GM13977 (cell line): ENCODE measurements around the gene NEK5.
"Not testable (repeated sequence)": the region's sequence is repeated elsewhere in the genome, so short reads cannot be mapped to it uniquely, and the experiment has no call there.

Source experiments
- DNase-seq: peaks from one replicate; pipeline ENCODE4 v3.0.0; 2012; ENCODE audit warnings: low spot score
- in situ Hi-C: fragments of 300-500 bp; cut with MboI; formaldehyde crosslinking; loops from one replicate; pipeline ENCODE4 v1.12.0; 2022; ENCODE audit warnings: low sequenced_read_pairs, low pct_unique_long_range_greater_than_20kb, mixed read lengths, inconsistent platforms; ENCODE audit not compliant: unreplicated experiment
- TF ChIP-seq, protein P1 (sequence below): IDR thresholded peaks from 2 replicates; pipeline ENCODE4 v1.5.1; 2012; ENCODE audit warnings: mild to moderate bottlenecking, control low read depth; ENCODE audit not compliant: insufficient read depth; ENCODE audit errors: extremely low read depth, missing control alignments

NEK5 gene

DNA sequence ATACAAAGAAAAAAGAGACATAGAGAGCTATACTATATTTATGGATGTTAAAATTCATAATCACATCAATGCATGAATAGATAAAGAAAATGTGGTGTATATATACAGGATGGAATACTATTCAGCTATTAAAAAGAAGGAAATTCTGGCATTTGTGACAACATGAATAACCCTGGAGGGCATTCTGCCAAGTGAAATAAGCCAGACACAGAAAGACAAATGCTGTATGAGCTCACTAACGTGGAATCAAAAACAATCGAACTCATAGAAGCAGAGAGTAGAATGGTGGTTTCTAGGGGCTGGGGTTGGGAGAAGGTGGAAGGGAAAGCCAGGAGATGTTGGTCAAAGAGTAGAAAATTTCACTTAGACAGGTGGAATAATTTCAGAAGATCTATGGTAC is 80.4 kb downstream of the NEK5 start:
- TF ChIP-seq, protein P1, sequence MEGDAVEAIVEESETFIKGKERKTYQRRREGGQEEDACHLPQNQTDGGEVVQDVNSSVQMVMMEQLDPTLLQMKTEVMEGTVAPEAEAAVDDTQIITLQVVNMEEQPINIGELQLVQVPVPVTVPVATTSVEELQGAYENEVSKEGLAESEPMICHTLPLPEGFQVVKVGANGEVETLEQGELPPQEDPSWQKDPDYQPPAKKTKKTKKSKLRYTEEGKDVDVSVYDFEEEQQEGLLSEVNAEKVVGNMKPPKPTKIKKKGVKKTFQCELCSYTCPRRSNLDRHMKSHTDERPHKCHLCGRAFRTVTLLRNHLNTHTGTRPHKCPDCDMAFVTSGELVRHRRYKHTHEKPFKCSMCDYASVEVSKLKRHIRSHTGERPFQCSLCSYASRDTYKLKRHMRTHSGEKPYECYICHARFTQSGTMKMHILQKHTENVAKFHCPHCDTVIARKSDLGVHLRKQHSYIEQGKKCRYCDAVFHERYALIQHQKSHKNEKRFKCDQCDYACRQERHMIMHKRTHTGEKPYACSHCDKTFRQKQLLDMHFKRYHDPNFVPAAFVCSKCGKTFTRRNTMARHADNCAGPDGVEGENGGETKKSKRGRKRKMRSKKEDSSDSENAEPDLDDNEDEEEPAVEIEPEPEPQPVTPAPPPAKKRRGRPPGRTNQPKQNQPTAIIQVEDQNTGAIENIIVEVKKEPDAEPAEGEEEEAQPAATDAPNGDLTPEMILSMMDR = no peak
- DNase-seq = no peak
- in situ Hi-C loops = no loop called here

DNA sequence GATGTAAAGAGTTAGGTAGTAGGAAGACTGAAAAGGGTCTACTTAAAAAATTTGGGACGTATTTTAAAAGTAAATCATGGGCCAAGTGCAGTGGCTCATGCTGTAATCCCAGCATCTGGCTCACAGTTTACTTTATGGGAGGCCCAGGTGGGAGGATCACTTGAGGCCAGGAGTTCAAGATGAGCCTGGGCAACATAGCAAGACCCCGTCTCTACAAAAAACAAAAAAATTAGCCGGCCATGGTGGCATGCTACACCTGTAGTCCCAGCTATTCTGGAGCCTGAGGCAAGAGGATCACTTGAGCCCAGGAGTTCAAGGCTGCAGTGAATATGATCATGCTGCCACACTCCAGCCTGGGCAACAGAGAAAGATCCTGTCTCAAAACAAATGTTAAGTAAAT is 81.4 kb downstream of the NEK5 start:
- TF ChIP-seq, protein P1 = no peak
- no peak for DNase-seq
- in situ Hi-C loops = no loop called here

DNA sequence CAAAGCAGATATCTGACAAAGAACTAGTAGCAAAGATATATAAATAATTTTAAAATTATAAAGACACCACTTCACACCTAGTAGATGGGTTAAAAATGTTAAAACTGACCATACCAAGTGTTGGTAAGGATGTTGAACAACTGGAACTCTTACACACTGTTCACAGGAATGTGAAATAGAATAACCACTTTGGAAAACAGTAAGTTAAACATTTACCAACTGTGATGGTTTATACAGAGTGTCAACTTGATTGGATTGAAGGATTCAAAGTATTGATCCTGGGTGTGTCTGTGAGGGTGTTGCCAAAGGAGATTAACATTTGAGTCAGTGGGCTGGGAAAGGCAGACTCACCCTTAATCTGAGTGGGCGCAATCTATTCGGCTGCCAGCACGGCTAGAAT is 85.2 kb downstream of the NEK5 start:
- in situ Hi-C loops = no loop called here
- TF ChIP-seq, protein P1 = no peak
- DNase-seq = no peak

DNA sequence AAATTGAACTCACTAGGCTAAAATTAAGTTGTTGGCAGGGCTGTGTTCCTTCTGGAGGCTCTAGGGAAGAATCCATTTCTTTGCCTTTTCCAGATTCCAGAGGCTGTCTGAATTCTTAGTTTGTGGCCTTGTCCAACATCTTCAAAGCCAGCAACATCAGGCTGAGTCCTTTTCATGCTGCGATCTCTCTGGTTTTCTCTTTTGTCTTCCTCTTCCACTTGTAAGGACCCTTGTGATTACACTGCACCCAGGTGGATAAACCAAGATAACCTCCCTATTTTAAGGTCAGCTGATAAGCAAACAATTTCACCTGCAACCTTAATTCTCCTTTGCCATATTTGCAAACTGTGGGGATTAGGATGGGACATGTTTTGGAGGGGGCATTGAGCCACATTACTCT is 92.8 kb downstream of the NEK5 start:
- in situ Hi-C loops = no loop called here
- no peak for DNase-seq
- TF ChIP-seq, protein P1 = no peak

DNA sequence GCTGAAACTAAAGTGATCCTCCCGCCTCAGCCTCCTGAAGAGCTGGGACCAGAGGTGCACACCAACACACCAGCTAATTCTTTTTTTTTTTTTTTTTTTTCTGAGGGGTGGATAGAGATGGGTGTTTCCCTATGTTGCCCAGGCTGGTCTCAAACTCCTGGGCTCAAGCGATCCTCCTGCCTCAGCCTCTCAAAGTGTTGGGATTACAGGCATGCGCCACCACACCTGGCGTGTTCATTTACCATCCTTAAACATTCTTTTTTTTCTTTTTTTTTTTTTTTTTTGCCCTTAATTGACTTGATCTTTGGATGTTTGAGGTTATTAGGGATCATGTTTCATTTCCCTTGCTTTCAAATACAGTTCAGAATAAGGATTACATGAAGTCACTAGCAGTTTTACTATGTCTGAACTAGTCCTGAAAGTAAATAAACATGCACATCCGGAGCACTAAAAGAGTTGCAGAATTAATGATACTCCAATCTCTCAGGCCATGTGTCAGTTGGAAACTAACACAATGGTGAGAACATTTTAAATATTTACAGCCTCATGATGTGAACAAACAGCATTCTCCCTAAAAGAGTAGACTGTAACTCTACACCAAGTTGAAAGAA is 94.2 kb downstream of the NEK5 start:
- in situ Hi-C loops = no loop called here
- no peak for DNase-seq
- TF ChIP-seq, protein P1 = no peak

DNA sequence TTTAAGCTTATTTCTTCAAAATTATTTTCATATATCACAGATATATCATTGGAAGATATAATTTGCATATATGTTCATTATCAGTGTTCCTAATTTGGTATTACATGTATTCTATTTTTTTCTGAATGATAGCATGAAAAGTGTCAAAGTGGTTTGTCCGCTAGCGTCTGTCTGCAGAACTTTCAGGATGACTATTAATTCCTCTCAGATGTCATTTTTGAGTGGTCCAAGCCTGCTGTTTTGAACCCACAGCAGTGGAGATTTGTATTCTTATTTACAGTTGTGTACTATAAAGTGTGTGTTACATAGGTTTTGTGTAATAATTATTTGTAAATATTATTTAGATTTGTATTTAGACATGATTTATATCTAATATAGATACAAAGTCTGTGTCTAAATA is 95.8 kb downstream of the NEK5 start:
- in situ Hi-C loops = no loop called here
- TF ChIP-seq, protein P1 = no peak
- DNase-seq = no peak

DNA sequence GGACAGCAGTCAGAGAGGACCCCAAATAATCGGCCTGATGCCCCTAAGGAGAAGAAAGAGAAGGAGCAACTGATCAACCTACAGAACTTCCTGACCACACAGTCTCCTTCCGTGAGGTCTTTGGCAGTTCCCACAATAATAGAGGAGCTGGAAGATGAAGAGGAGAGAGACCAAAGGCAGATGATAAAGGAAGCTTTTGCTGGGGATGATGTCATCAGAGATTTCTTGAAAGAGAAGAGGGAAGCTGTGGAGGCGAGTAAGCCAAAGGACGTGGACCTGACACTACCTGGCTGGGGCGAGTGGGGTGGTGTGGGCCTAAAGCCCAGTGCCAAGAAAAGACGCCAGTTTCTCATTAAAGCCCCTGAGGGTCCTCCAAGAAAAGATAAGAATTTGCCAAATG is 98.5 kb downstream of the NEK5 start:
- DNase-seq, in situ Hi-C loops: not testable (repeated sequence)
